Stomach (tissue), 9 donors: ENCODE results near the gene VPS52. TPM values are rescaled to one million over a fixed set of nuclear protein-coding genes. Genes with fewer than 3 reads are reported as not detected.

Experiments
- DNase-seq, 2 donors: peaks; one replicate each; pipeline versions ENCODE4 v3.0.0 to v3.0.0-alpha.2; 2013 to 2019
- H3K27ac ChIP-seq, 5 donors: fragments of 200-600 bp in 4 of 5; sonication (generic) in 4 of 5; one replicate each; pipeline ENCODE4 v1.5.1; 2013 to 2019; ENCODE audit warnings: mild to moderate bottlenecking in 1 of 5, moderate library complexity in 1 of 5
- H3K27me3 ChIP-seq, 3 donors: fragments of 200-600 bp; sonication (generic); one replicate each; pipeline ENCODE4 v1.5.1; 2017 to 2019; ENCODE audit warnings: mixed run types in 1 of 3
- H3K36me3 ChIP-seq, 4 donors: fragments of 200-600 bp; sonication (generic); 1 replicate in 3 of 4; 2 replicates in 1 of 4; pipeline ENCODE4 v1.5.1; 2016 to 2019
- H3K4me1 ChIP-seq, 4 donors: fragments of 200-600 bp; sonication (generic); one replicate each; pipeline ENCODE4 v1.5.1; 2016 to 2019
- H3K4me3 ChIP-seq, 4 donors: fragments of 200-600 bp; sonication (generic) in 3 of 4; one replicate each; pipeline ENCODE4 v1.5.1; 2016 to 2019; ENCODE audit warnings: mild to moderate bottlenecking in 1 of 4
- H3K9me3 ChIP-seq, 4 donors: fragments of 200-600 bp; sonication (generic); one replicate each; pipeline ENCODE4 v1.5.1; 2016 to 2019
- CTCF ChIP-seq, 7 experiments: fragments of 450-650 bp in 4 of 7; fragments of 200-600 bp in 3 of 7; sonication (generic) in 3 of 7; IDR thresholded peaks; one replicate each; pipeline ENCODE4 v1.5.1; 2016 to 2019; ENCODE audit warnings: antibody characterized with exemption in 7 of 7, control low read depth in 2 of 7, mild to moderate bottlenecking in 1 of 7
- EP300 ChIP-seq: sonication (generic); formaldehyde crosslinking; IDR thresholded peaks from one replicate; pipeline ENCODE4 v1.6.1; 2017; ENCODE audit warnings: antibody characterized with exemption
- POLR2A ChIP-seq, 4 donors: fragments of 450-650 bp; IDR thresholded peaks; one replicate each; pipeline ENCODE4 v1.6.1; 2016; ENCODE audit warnings: antibody characterized with exemption in 4 of 4, control low read depth in 2 of 4, mild to moderate bottlenecking in 1 of 4, moderate library complexity in 1 of 4
- POLR2AphosphoS5 ChIP-seq, 3 donors: sonication (generic); formaldehyde crosslinking; IDR thresholded peaks; one replicate each; pipeline ENCODE4 v1.6.1; 2016; ENCODE audit warnings: antibody characterized with exemption in 3 of 3
- WGBS, 5 donors: extraction: QIAGEN DNeasy Blood & Tissue Kit in 3 of 5; methylation state at CpG; one replicate each; pipeline versions ENCODE4 v1.1.5 to v1.1.7; 2013 to 2018; 5-methylcytosine and 5-hydroxymethylcytosine counted together
- intact Hi-C: fragments of 100-400 bp; cut with DNase I; formaldehyde crosslinking; loops from one replicate; pipeline ENCODE4 v1.15.1; 2023; ENCODE audit warnings: low total_unique reads
- polyA plus RNA-seq, 3 donors: library from polyadenylated mRNA; stranded (reverse); fragments of 200-250 nt; gene quantifications; one replicate each; pipeline ENCODE4 v1.2.3, GENCODE V29; 2013
- total RNA-seq, 5 donors: library from RNA; depleted of rRNA; stranded (reverse); fragments of >200 nt; gene quantifications; one replicate each; pipeline versions ENCODE4 v1.1.0 to v1.2.3, GENCODE V29; 2014 to 2016
- donor health status: healthy with polysubstance abuse.
- donor health status: Bipolar disorder and iron deficiency.
- donor health status: healthy.

Gene VPS52
- total and polyA plus RNA-seq, 8 donors: 22.6 to 89.3 (median 46.5) TPM

- DNase-seq: no peak
These were observed 30.2 kb upstream of the VPS52 start for GRCh38 chr6:33301877-33302276.

GRCh38 chr6:33299237-33299944 lies 27.7 kb upstream of the VPS52 start:
- WGBS, 5 donors: 0 to 1% (median 0%) methylated on average over 45 to 54 of the region's 54 CpGs
- Histone ChIP-seq H3K27me3 (no peaks in the 10 kb centered on the region), H3K36me3 (peaks cover 23 to 56% (median 55%) of the 10 kb centered on the region in 4 donors), H3K4me3 (peak overlapping the region; percentile 77 to 93 (median 90)), H3K9me3 (no peaks in the 10 kb centered on the region), H3K4me1 (peaks cover 22 to 64% (median 50%) of the 10 kb centered on the region in 4 donors), H3K27ac (peak overlapping the region; percentile 92 to 99 (median 98))
- peak; percentile 91 to 96 for DNase-seq
- TF ChIP-seq EP300: no peak
- peak; percentile 77 to 94 (median 90) for TF ChIP-seq POLR2AphosphoS5 (IDR thresholded peaks at IDR 0.05)
- TF ChIP-seq POLR2A (IDR thresholded peaks at IDR 0.05): peak in 2 of 4 donors; percentile 38 to 55
- TF ChIP-seq CTCF (IDR thresholded peaks at IDR 0.05): peak in 5 of 7 experiments; percentile 55 to 76 (median 65)
- intact Hi-C loops: no loop called here

More at GRCh38 chr6:33301877-33302276, 30.2 kb upstream of the VPS52 start:
- H3K27me3 ChIP-seq: no peaks in the 10 kb centered on the region
- H3K4me3 ChIP-seq: no peak overlapping the region
- intact Hi-C loops: no loop called here
- H3K9me3 ChIP-seq: no peaks in the 10 kb centered on the region
- H3K36me3 ChIP-seq: peaks cover 18 to 60% (median 52%) of the 10 kb centered on the region in 4 donors
- WGBS, 5 donors: 73 to 92% (median 84%) methylated on average over 3 of the region's 3 CpGs
- TF ChIP-seq POLR2A (IDR thresholded peaks at IDR 0.05) (no peak), CTCF (IDR thresholded peaks at IDR 0.05) (no peak), POLR2AphosphoS5 (IDR thresholded peaks at IDR 0.05) (no peak), EP300 (no peak)
- peaks cover 20 to 55% (median 38%) of the 10 kb centered on the region in 4 donors for H3K4me1 ChIP-seq
- H3K27ac ChIP-seq: no peak overlapping the region

GRCh38 chr6:33298773-33299236 lies 27.1 kb upstream of the VPS52 start, which contains the start of gene RGL2:
Gene RGL2, minus strand, starts transcription at chr6:33298942. Its CDS starts 332 bp downstream, at chr6:33298610.
- Histone ChIP-seq H3K4me1 (peaks cover 22 to 63% (median 50%) of the 10 kb centered on the region in 4 donors), H3K9me3 (no peaks in the 10 kb centered on the region), H3K27me3 (no peaks in the 10 kb centered on the region), H3K27ac (peak within 1 kb of the TSS; percentile 92 to 99 (median 98)), H3K36me3 (peaks cover 20 to 56% (median 55%) of the 10 kb centered on the region in 4 donors), H3K4me3 (peak within 1 kb of the TSS; percentile 77 to 93 (median 90))
- intact Hi-C loops: no loop called here
- DNase-seq: peak; percentile 83 to 91
- WGBS, 5 donors: 0 to 2% (median 1%) methylated on average over 22 to 34 of the region's 34 CpGs
- TF ChIP-seq CTCF (IDR thresholded peaks at IDR 0.05) (no peak), EP300 (no peak), POLR2A (IDR thresholded peaks at IDR 0.05) (no peak), POLR2AphosphoS5 (IDR thresholded peaks at IDR 0.05) (no peak)

DNA sequence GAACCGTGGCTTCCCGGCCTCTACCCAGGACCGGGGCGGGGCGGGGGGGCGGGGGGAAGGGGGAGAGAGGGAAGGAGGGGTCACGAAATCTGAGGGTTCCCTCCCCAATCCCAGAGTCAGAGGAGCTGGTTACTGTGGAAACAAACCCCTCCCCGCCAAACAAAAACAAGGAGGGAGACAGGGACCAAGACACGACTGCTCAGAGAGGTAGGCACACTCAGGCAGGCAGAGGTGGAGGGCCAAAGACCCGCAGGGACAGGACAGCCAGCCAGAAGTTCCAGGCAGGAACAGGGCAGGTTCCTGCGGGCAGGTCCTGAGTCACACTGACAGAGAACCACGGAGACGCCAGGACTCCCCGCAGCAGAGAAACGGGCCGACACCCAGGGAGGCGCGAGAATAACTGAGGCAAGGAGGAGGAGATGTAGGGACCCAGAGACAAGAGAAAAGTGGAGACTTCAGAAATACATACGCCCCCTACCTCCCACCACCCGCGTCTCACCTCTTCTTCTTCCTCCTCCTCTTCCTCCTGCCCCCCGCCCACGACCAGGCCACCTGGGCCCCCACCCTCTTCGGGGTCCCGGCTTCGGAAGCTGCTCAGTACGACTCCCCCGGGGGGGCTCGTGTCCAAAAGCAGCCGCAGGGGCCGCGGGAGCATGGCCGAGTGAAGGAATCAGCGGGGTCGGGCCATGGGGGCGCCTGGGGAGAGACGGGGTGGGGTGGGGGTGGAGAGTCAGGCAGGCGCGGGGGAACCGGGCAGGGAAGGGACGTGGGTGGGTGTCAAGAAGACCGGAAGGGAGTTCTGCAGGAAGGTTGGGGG lies 26.5 kb upstream of the VPS52 start:
- H3K4me1 ChIP-seq: peaks cover 22 to 63% (median 50%) of the 10 kb centered on the region in 4 donors
- H3K4me3 ChIP-seq: peak overlapping the region; percentile 77 to 93 (median 90)
- intact Hi-C loops: no loop called here
- peaks cover 17 to 56% (median 55%) of the 10 kb centered on the region in 4 donors for H3K36me3 ChIP-seq
- 1% methylated on average over 28 to 42 of the region's 42 CpGs for WGBS, 5 donors
- no peaks in the 10 kb centered on the region for H3K9me3 ChIP-seq
- H3K27me3 ChIP-seq: no peaks in the 10 kb centered on the region
- H3K27ac ChIP-seq: peak overlapping the region; percentile 92 to 99 (median 98)
- peak; percentile 61 to 92 for DNase-seq
- no peak for TF ChIP-seq EP300
- peak in 2 of 3 donors; percentile 53 to 54 for TF ChIP-seq POLR2AphosphoS5 (IDR thresholded peaks at IDR 0.05)
